Measurements from ENCODE around the gene BMF. TPM values are rescaled to one million over a fixed set of nuclear protein-coding genes. Genes with fewer than 3 reads are reported as not detected.

The BMF gene
- total and polyA plus RNA-seq, 4 donors = 0.63 to 10.2 (median 4.0) TPM

DNA sequence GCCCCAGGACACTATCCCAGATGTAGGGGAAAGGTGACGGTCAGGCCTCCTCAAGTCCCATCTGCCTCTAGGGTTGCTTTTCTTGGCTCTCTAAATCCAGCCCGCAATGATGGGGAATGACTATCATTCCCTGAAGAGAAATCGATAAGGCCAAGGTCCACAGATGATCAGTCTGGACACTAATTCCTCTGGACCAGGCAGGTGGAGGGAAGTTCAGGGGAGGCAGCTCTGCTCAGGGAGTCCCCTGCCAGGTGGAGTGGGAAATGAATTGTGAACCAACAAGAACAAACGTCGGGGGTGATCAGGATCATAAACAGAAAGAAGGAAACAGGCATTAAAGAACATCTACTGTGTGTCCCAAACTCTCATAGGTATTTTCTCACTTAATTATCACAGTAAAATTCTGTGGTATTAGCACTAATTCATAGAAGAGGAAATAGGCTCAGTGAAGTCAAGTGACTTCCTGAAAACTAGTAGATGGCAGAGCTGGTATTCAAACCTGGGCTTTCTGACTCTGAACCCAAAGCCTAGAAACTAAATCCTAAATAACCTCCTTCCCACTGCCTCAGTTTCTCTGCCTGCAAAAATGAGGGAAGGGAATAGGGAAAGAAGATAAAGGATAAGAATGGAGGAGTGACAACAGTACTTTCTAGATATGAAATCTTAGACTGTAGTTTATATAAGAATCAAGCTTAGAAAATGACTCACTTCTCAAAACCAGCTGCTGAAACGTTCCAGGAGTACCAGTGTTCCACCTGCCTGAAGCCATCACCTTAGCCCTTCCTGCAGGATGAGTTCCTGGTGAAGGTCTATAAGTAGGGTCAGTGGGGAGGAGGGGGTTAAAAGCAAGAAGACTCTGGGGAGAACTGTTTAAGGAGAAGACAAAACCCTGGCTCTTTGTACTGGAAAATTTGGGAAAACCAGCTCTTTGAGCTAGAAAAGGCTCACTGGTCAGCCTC, 7.5 kb downstream of the BMF start:
- H3K27me3 ChIP-seq (ENCODE audit: control insufficient read depth in 4 of 4, insufficient read depth in 4 of 4, low read length in 3 of 4) = no peaks in the 10 kb centered on the region
- no peak overlapping the region for H3K4me3 ChIP-seq (ENCODE audit: low read depth in 1 of 3, low read length in 3 of 3)
- no peaks in the 10 kb centered on the region for H3K36me3 ChIP-seq (ENCODE audit: control insufficient read depth in 4 of 4, insufficient read depth in 3 of 4, low read depth in 1 of 4, low read length in 3 of 4)
- TF ChIP-seq FOXA2 (IDR thresholded peaks at IDR 0.05) (peak; percentile 36), RAD21 (IDR thresholded peaks at IDR 0.05) (peak; percentile 26 to 57), FOXA1 (IDR thresholded peaks at IDR 0.05) (peak; percentile 29), YY1 (IDR thresholded peaks at IDR 0.05) (peak; percentile 59), HNF4G (IDR thresholded peaks at IDR 0.05) (peak; percentile 88), HNF4A (conservative IDR thresholded peaks at IDR 0.05) (peak; percentile 93 to 95), EGR1 (IDR thresholded peaks at IDR 0.05; ENCODE audit: low read depth in 2 of 2) (no peak), JUND (IDR thresholded peaks at IDR 0.05) (peak in 1 of 2 donors; percentile 71), SP1 (IDR thresholded peaks at IDR 0.05) (peak; percentile 83), TAF1 (conservative IDR thresholded peaks at IDR 0.05) (no peak), RXRA (IDR thresholded peaks at IDR 0.05) (peak; percentile 91 to 95), NR2F2 (IDR thresholded peaks at IDR 0.05) (no peak), GABPA (IDR thresholded peaks at IDR 0.05 in 1 of 2, conservative IDR thresholded peaks at IDR 0.05 in 1 of 2) (peak in 1 of 2 donors; percentile 10)
- TF ChIP-seq, protein P1, sequence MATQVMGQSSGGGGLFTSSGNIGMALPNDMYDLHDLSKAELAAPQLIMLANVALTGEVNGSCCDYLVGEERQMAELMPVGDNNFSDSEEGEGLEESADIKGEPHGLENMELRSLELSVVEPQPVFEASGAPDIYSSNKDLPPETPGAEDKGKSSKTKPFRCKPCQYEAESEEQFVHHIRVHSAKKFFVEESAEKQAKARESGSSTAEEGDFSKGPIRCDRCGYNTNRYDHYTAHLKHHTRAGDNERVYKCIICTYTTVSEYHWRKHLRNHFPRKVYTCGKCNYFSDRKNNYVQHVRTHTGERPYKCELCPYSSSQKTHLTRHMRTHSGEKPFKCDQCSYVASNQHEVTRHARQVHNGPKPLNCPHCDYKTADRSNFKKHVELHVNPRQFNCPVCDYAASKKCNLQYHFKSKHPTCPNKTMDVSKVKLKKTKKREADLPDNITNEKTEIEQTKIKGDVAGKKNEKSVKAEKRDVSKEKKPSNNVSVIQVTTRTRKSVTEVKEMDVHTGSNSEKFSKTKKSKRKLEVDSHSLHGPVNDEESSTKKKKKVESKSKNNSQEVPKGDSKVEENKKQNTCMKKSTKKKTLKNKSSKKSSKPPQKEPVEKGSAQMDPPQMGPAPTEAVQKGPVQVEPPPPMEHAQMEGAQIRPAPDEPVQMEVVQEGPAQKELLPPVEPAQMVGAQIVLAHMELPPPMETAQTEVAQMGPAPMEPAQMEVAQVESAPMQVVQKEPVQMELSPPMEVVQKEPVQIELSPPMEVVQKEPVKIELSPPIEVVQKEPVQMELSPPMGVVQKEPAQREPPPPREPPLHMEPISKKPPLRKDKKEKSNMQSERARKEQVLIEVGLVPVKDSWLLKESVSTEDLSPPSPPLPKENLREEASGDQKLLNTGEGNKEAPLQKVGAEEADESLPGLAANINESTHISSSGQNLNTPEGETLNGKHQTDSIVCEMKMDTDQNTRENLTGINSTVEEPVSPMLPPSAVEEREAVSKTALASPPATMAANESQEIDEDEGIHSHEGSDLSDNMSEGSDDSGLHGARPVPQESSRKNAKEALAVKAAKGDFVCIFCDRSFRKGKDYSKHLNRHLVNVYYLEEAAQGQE (IDR thresholded peaks at IDR 0.05) = no peak
- TF ChIP-seq, protein P2, sequence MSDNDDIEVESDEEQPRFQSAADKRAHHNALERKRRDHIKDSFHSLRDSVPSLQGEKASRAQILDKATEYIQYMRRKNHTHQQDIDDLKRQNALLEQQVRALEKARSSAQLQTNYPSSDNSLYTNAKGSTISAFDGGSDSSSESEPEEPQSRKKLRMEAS (IDR thresholded peaks at IDR 0.05) = peak; percentile 80
- TF ChIP-seq, protein P3, sequence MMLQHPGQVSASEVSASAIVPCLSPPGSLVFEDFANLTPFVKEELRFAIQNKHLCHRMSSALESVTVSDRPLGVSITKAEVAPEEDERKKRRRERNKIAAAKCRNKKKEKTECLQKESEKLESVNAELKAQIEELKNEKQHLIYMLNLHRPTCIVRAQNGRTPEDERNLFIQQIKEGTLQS (IDR thresholded peaks at IDR 0.05) = peak; percentile 27
- TF ChIP-seq, protein P4, sequence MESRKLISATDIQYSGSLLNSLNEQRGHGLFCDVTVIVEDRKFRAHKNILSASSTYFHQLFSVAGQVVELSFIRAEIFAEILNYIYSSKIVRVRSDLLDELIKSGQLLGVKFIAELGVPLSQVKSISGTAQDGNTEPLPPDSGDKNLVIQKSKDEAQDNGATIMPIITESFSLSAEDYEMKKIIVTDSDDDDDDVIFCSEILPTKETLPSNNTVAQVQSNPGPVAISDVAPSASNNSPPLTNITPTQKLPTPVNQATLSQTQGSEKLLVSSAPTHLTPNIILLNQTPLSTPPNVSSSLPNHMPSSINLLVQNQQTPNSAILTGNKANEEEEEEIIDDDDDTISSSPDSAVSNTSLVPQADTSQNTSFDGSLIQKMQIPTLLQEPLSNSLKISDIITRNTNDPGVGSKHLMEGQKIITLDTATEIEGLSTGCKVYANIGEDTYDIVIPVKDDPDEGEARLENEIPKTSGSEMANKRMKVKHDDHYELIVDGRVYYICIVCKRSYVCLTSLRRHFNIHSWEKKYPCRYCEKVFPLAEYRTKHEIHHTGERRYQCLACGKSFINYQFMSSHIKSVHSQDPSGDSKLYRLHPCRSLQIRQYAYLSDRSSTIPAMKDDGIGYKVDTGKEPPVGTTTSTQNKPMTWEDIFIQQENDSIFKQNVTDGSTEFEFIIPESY (IDR thresholded peaks at IDR 0.05) = peak; percentile 60
- TF ChIP-seq, protein P5, sequence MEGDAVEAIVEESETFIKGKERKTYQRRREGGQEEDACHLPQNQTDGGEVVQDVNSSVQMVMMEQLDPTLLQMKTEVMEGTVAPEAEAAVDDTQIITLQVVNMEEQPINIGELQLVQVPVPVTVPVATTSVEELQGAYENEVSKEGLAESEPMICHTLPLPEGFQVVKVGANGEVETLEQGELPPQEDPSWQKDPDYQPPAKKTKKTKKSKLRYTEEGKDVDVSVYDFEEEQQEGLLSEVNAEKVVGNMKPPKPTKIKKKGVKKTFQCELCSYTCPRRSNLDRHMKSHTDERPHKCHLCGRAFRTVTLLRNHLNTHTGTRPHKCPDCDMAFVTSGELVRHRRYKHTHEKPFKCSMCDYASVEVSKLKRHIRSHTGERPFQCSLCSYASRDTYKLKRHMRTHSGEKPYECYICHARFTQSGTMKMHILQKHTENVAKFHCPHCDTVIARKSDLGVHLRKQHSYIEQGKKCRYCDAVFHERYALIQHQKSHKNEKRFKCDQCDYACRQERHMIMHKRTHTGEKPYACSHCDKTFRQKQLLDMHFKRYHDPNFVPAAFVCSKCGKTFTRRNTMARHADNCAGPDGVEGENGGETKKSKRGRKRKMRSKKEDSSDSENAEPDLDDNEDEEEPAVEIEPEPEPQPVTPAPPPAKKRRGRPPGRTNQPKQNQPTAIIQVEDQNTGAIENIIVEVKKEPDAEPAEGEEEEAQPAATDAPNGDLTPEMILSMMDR (IDR thresholded peaks at IDR 0.05; ENCODE audit: low read depth, low read length, missing input control) = no peak
- 31% methylated on average over 6 of the region's 6 CpGs for WGBS
- peak overlapping the region; percentile 49 to 65 for H3K27ac ChIP-seq (ENCODE audit: low read depth in 1 of 2, low read length in 2 of 2)
- H3K9ac ChIP-seq (ENCODE audit: low read depth in 1 of 2, low read length in 2 of 2) = no peak overlapping the region
- DNase-seq (ENCODE audit: low spot score) = no peak
- peaks cover 49 to 85% (median 71%) of the 10 kb centered on the region in 4 donors for H3K4me1 ChIP-seq (ENCODE audit: control insufficient read depth in 4 of 4, insufficient read depth in 4 of 4, low read length in 3 of 4)
- no peaks in the 10 kb centered on the region for H3K9me3 ChIP-seq (ENCODE audit: control insufficient read depth in 4 of 4, low read length in 3 of 4)
